ENCODE data around the gene TSPAN7.

TSPAN7 gene

DNA sequence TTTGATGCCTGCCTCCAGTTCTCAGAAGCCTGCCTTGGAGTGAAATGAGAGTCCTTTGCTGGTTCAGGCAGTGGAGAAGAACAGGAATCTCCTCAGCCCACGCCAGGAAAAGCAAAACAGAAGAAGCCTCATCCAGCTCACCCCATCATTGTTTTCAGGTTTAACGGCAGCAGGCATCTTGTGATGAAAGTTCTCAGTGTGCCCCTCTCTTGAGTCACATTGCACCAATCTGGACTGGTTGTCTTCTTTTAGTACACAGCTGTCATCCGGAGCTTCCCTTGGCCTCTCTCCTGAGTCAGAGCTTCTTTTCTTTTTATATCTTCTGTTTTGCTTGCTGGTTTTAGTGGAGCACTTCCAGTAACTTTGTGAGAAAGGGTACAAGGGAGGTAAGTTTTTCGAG, 50.9 kb downstream of the TSPAN7 start:
- no peak overlapping the region for H3K27ac Mint-ChIP-seq
- no peak for DNase-seq
- no peaks in the 10 kb centered on the region for H3K9me3 Mint-ChIP-seq
- peaks cover 0 to 12% of the 10 kb centered on the region in 2 donors for H3K27me3 Mint-ChIP-seq
- H3K4me3 Mint-ChIP-seq: no peak overlapping the region
- no peaks in the 10 kb centered on the region for H3K36me3 Mint-ChIP-seq
- peaks cover 0 to 8% of the 10 kb centered on the region in 2 donors for H3K4me1 Mint-ChIP-seq
- ATAC-seq (replicated peaks): no peak

DNA sequence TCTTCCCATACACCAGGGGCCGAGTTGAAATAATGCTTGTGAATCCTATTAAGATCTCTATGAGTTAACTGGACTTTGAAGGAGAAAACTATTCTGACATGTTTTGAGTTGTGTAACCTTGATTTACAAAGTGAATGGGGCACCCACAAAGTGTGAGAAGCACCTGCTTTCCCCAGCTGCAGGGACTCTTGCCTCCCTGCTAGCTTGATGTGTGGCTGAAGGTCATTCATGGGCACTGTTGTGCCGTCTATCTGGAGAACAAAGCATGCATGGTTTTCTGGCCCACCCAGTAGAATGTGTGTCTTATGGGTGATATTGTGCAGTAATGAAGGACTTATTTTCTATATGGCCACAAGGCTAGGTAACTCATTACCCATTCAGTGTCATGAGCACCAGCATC, 53.1 kb downstream of the TSPAN7 start:
- no peak for ATAC-seq (replicated peaks)
- no peak overlapping the region for H3K27ac Mint-ChIP-seq
- peaks cover 5 to 14% of the 10 kb centered on the region in 2 donors for H3K4me1 Mint-ChIP-seq
- no peaks in the 10 kb centered on the region for H3K36me3 Mint-ChIP-seq
- no peak for DNase-seq
- H3K27me3 Mint-ChIP-seq: peaks cover 0 to 5% of the 10 kb centered on the region in 2 donors
- H3K9me3 Mint-ChIP-seq: no peaks in the 10 kb centered on the region
- H3K4me3 Mint-ChIP-seq: no peak overlapping the region

DNA sequence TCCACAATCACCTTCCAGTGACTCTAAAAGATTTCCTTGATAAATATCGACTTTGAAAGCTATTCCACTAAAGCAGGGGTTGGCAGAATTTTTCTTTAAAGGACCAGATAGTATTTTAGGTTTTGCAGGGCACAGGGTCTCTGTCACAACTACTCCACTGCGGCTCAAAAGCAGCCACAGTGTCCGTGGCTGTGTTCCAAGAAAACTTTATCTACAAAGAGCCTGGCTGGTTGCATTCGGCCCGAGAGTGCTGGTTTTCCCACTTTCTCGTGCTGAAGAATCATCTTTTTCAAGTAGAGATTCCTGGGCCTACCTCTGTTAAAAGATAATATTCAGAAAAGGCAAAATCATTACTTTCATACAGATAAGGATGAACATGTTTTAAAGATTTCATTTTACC, 55.6 kb downstream of the TSPAN7 start:
- Mint-ChIP-seq H3K4me1 (peaks cover 5 to 14% of the 10 kb centered on the region in 2 donors), H3K36me3 (no peaks in the 10 kb centered on the region), H3K9me3 (no peaks in the 10 kb centered on the region), H3K27me3 (peaks cover 0 to 9% of the 10 kb centered on the region in 2 donors), H3K4me3 (no peak overlapping the region), H3K27ac (no peak overlapping the region)
- no peak for ATAC-seq (replicated peaks)
- no peak for DNase-seq

GRCh38 chrX:38618180-38618579, 56.8 kb downstream of the TSPAN7 start:
- Mint-ChIP-seq H3K27ac (no peak overlapping the region), H3K27me3 (peaks cover 0 to 4% of the 10 kb centered on the region in 2 donors), H3K4me1 (peaks cover 5 to 14% of the 10 kb centered on the region in 2 donors), H3K36me3 (no peaks in the 10 kb centered on the region), H3K4me3 (no peak overlapping the region), H3K9me3 (no peaks in the 10 kb centered on the region)
- ATAC-seq (replicated peaks) (peak; percentile 61 to 64), DNase-seq (no peak)

DNA sequence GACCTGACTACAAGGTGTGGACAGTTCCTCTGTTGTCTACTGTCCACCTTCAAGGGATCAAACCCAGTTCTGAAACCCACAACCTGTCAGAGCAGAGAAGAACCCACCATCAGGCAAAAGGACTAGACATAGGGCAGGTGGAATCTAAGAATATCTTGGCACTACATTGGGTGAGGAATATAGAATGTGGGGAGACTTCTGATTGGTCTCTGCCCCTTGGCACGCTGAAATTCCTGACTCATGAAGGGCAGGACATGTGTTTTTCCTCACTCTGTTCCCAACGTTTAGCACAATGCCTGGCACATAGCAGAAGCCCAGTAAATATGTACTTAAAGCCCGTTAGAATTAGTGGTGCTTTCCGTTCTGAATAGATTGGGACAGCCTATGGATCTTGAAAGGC, 59.3 kb downstream of the TSPAN7 start:
- no peak overlapping the region for H3K27ac Mint-ChIP-seq
- H3K36me3 Mint-ChIP-seq: no peaks in the 10 kb centered on the region
- H3K27me3 Mint-ChIP-seq: peaks cover 0 to 4% of the 10 kb centered on the region in 2 donors
- ATAC-seq (replicated peaks) (no peak), DNase-seq (no peak)
- peaks cover 5 to 14% of the 10 kb centered on the region in 2 donors for H3K4me1 Mint-ChIP-seq
- no peaks in the 10 kb centered on the region for H3K9me3 Mint-ChIP-seq
- no peak overlapping the region for H3K4me3 Mint-ChIP-seq

DNA sequence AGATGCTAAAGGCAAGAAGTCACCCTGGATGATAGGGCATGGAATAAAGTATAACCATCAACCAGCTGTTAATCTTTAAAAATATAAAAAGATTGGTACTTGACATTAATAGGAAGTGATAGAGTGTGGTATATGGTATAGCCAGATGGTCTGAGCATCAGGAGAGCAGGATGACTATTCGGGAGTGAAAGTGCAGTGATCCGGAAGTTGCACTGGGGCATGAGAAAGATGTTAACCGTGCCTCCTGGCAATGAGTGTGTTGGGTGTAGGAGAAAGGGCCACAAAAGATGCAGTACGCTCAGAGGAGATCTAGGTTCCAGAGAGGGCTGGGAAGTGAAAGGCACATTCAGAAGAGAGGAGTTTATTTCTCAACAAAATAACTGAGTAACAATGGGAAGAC, 65.0 kb downstream of the TSPAN7 start:
- no peak for DNase-seq
- H3K27ac Mint-ChIP-seq: no peak overlapping the region
- ATAC-seq (replicated peaks): no peak

GRCh38 chrX:38627683-38628082, 66.3 kb downstream of the TSPAN7 start:
- H3K4me1 Mint-ChIP-seq: peaks cover 0 to 3% of the 10 kb centered on the region in 2 donors

More for the DNA sequence above, 65.0 kb downstream of the TSPAN7 start:
- H3K4me1 Mint-ChIP-seq: no peaks in the 10 kb centered on the region
- no peaks in the 10 kb centered on the region for H3K9me3 Mint-ChIP-seq
- no peak overlapping the region for H3K4me3 Mint-ChIP-seq
- no peaks in the 10 kb centered on the region for H3K36me3 Mint-ChIP-seq
- peaks cover 0 to 10% of the 10 kb centered on the region in 2 donors for H3K27me3 Mint-ChIP-seq

GRCh38 chrX:38628587-38628986, 67.2 kb downstream of the TSPAN7 start:
- H3K4me1 Mint-ChIP-seq: peaks cover 0 to 3% of the 10 kb centered on the region in 2 donors
- H3K36me3 Mint-ChIP-seq: no peaks in the 10 kb centered on the region
- H3K27ac Mint-ChIP-seq: no peak overlapping the region
- H3K9me3 Mint-ChIP-seq: no peaks in the 10 kb centered on the region
- peaks cover 0 to 8% of the 10 kb centered on the region in 2 donors for H3K27me3 Mint-ChIP-seq
- no peak for ATAC-seq (replicated peaks)
- DNase-seq: no peak
- no peak overlapping the region for H3K4me3 Mint-ChIP-seq

More at GRCh38 chrX:38627683-38628082, 66.3 kb downstream of the TSPAN7 start:
- Mint-ChIP-seq H3K27me3 (peaks cover 0 to 8% of the 10 kb centered on the region in 2 donors), H3K4me3 (no peak overlapping the region), H3K9me3 (no peaks in the 10 kb centered on the region), H3K27ac (no peak overlapping the region), H3K36me3 (no peaks in the 10 kb centered on the region)
- ATAC-seq (replicated peaks) (peak; percentile 77 to 92), DNase-seq (no peak)

DNA sequence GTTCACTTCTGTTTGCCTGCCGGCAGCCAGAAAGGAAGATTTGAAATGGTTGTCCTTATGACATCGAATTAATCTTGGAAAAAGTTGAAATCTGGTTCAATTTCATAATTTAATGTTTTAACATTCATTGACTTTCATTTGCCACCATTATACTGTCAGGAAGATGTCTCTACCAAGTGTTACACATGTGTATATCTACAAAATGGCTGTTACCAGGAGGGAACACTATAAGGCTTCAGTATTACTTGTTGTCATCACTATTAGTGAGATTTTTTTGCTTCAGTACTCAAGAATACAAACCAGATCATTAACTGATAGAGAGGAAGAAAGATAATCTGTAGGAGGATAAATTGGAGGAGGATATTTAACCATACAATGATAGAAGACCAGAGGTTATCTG, 71.2 kb downstream of the TSPAN7 start:
- Mint-ChIP-seq H3K27me3 (no peaks in the 10 kb centered on the region), H3K36me3 (no peaks in the 10 kb centered on the region), H3K4me1 (peaks cover 0 to 3% of the 10 kb centered on the region in 2 donors), H3K4me3 (no peak overlapping the region), H3K27ac (no peak overlapping the region), H3K9me3 (no peaks in the 10 kb centered on the region)
- no peak for ATAC-seq (replicated peaks)
- DNase-seq: no peak

- no peaks in the 10 kb centered on the region for H3K9me3 Mint-ChIP-seq
- DNase-seq (no peak), ATAC-seq (replicated peaks) (no peak)
- no peak overlapping the region for H3K4me3 Mint-ChIP-seq
- no peak overlapping the region for H3K27ac Mint-ChIP-seq
- H3K4me1 Mint-ChIP-seq: peaks cover 0 to 3% of the 10 kb centered on the region in 2 donors
- H3K36me3 Mint-ChIP-seq: no peaks in the 10 kb centered on the region
- H3K27me3 Mint-ChIP-seq: no peaks in the 10 kb centered on the region
Measured at GRCh38 chrX:38634665-38635064, 73.3 kb downstream of the TSPAN7 start.

GRCh38 chrX:38636949-38637819, 75.8 kb downstream of the TSPAN7 start:
- Mint-ChIP-seq H3K9me3 (no peaks in the 10 kb centered on the region), H3K27ac (no peak overlapping the region), H3K4me3 (no peak overlapping the region), H3K27me3 (peaks cover 0 to 2% of the 10 kb centered on the region in 2 donors), H3K4me1 (peaks cover 0 to 3% of the 10 kb centered on the region in 2 donors), H3K36me3 (no peaks in the 10 kb centered on the region)
- DNase-seq: no peak
- no peak for ATAC-seq (replicated peaks)

GRCh38 chrX:38638952-38639529, 77.7 kb downstream of the TSPAN7 start:
- no peaks in the 10 kb centered on the region for H3K36me3 Mint-ChIP-seq
- H3K27ac Mint-ChIP-seq: no peak overlapping the region
- ATAC-seq (replicated peaks): no peak

DNA sequence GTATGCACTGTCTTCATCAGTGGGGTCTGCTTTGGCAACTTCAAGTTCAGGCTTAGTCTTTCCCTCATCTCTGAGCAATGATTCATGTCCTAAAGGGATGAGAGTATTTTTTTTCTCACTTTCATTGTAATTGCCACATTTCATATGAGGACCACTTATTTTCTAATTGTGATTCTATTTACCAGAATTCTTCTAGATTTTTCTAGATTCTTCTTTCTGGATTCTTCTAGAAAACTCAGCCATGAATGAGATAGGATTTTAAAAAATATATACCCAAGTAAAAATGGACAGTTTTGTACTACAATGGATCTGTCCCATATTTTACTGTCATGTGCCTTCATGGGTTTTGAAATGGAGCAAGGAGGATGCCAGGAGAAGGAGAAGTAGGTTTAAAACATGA, 78.4 kb downstream of the TSPAN7 start:
- no peak for ATAC-seq (replicated peaks)
- no peaks in the 10 kb centered on the region for H3K36me3 Mint-ChIP-seq
- no peaks in the 10 kb centered on the region for H3K4me1 Mint-ChIP-seq
- DNase-seq: no peak
- no peaks in the 10 kb centered on the region for H3K9me3 Mint-ChIP-seq
- no peak overlapping the region for H3K27ac Mint-ChIP-seq
- H3K27me3 Mint-ChIP-seq: peaks cover 0 to 9% of the 10 kb centered on the region in 2 donors
- no peak overlapping the region for H3K4me3 Mint-ChIP-seq

More at GRCh38 chrX:38638952-38639529, 77.7 kb downstream of the TSPAN7 start:
- H3K4me1 Mint-ChIP-seq: no peaks in the 10 kb centered on the region
- H3K9me3 Mint-ChIP-seq: no peaks in the 10 kb centered on the region
- H3K27me3 Mint-ChIP-seq: peaks cover 0 to 8% of the 10 kb centered on the region in 2 donors
- no peak for DNase-seq
- H3K4me3 Mint-ChIP-seq: no peak overlapping the region

GRCh38 chrX:38641197-38641596, 79.9 kb downstream of the TSPAN7 start:
- Mint-ChIP-seq H3K36me3 (no peaks in the 10 kb centered on the region), H3K9me3 (no peaks in the 10 kb centered on the region), H3K27me3 (peaks cover 0 to 16% of the 10 kb centered on the region in 2 donors), H3K4me3 (no peak overlapping the region), H3K4me1 (no peaks in the 10 kb centered on the region), H3K27ac (no peak overlapping the region)
- DNase-seq (no peak), ATAC-seq (replicated peaks) (no peak)

- ATAC-seq (replicated peaks) (no peak), DNase-seq (no peak)
- Mint-ChIP-seq H3K36me3 (no peaks in the 10 kb centered on the region), H3K27me3 (peaks cover 0 to 16% of the 10 kb centered on the region in 2 donors), H3K27ac (no peak overlapping the region), H3K4me1 (no peaks in the 10 kb centered on the region), H3K9me3 (no peaks in the 10 kb centered on the region), H3K4me3 (no peak overlapping the region)
Measured at GRCh38 chrX:38643903-38644302, 82.6 kb downstream of the TSPAN7 start.
